ENCODE results near the gene STC2.

STC2 gene

GRCh38 chr5:173271419-173271818 is 56.8 kb downstream of the STC2 start:
- in situ Hi-C loops (cut with MboI; ENCODE audit: low sequenced_read_pairs): no loop called here

GRCh38 chr5:173268750-173269432 is 59.3 kb downstream of the STC2 start:
- in situ Hi-C loops (cut with MboI; ENCODE audit: low sequenced_read_pairs): no loop called here

- in situ Hi-C loops (cut with MboI; ENCODE audit: low sequenced_read_pairs): no loop called here
Observed at GRCh38 chr5:173265433-173265832, 62.8 kb downstream of the STC2 start.

All from HL-60/S4 (cell line).